A549 treated with DMSO at 1 μM for 4 hours (cell line): ENCODE results near the gene OR4A5. TPM values are rescaled to one million over a fixed set of nuclear protein-coding genes. Genes with fewer than 3 reads are reported as not detected.

ENCODE experiments used
- total RNA-seq: library from RNA; stranded (reverse); fragments of 200-300 nt; extraction: Qiagen RNA extraction; gene quantifications from 5 replicates; pipeline ENCODE4 v1.2.3, GENCODE V29; 2022; ENCODE audit warnings: low read depth

Gene OR4A5, protein sequence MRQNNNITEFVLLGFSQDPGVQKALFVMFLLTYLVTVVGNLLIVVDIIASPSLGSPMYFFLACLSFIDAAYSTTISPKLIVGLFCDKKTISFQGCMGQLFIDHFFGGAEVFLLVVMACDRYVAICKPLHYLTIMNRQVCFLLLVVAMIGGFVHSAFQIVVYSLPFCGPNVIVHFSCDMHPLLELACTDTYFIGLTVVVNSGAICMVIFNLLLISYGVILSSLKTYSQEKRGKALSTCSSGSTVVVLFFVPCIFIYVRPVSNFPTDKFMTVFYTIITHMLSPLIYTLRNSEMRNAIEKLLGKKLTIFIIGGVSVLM
- total RNA-seq: not detected in 5 replicates

DNA sequence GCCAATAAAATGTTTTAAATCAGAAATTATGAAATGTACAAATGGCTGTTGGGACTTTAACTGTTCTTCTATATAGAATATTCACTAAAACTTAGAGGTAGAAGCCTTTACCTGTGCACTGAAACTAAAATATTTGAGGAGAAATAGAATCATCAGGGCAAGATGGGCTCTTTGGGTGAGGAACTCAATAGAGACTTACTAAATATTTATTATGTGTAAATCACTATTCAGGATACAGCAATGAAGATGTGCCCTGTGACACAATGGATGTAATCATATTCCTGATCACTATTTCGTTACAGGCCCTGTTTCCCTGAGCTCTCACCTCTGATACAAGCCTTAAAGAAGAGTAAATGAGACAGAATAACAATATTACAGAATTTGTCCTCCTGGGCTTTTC lies at the start of gene OR4A5:
TSS of gene OR4A5 (plus strand) at position 301 of the 400 bp plus-strand sequence. CDS start at position 354, 53 bp downstream.

Other genes with a start within 250 kb of the OR4A5 start
- not detected in 5 replicates for gene OR4C46, start 102.8 kb upstream of the OR4A5 start, total RNA-seq